SU-DHL-6 (cell line): ENCODE results near the gene PARP14.
A peak's percentile ranks its signal among the peaks of the same experiment; 100 is the strongest.

Experiments used
- H2AFZ ChIP-seq: fragments of 200-600 bp; sonication (generic); 2 replicates; pipeline ENCODE4 v1.6.1; 2014; ENCODE audit warnings: low read depth, mild to moderate bottlenecking, moderate library complexity, mixed read lengths, antibody characterized with exemption, low read length; ENCODE audit not compliant: severe bottlenecking
- H3F3A ChIP-seq: fragments of 200-600 bp; shearing (Covaris generic); 2 replicates; pipeline ENCODE4 v1.6.0; 2016; ENCODE audit warnings: antibody characterized with exemption, mild to moderate bottlenecking; ENCODE audit not compliant: insufficient read depth
- H3K27ac ChIP-seq: fragments of 200-600 bp; sonication (generic); 2 replicates; pipeline ENCODE4 v1.5.1; 2016; ENCODE audit warnings: low read depth, mild to moderate bottlenecking, low read length, moderate library complexity, mixed read lengths
- H3K27me3 ChIP-seq: fragments of 200-600 bp; sonication (generic), shearing (Covaris generic); 2 replicates; pipeline ENCODE4 v1.6.0; 2014; ENCODE audit warnings: mild to moderate bottlenecking, low read length
- H3K36me3 ChIP-seq: fragments of 200-600 bp; sonication (generic); 2 replicates; pipeline ENCODE4 v1.6.1; 2014; ENCODE audit warnings: mild to moderate bottlenecking, low read length, mixed read lengths
- H3K4me2 ChIP-seq: fragments of 300-600, 200-600 bp; shearing (Covaris generic), sonication (generic); 2 replicates; pipeline ENCODE4 v1.6.0; 2014; ENCODE audit warnings: low read length, low read depth, mild to moderate bottlenecking; ENCODE audit not compliant: poor library complexity, severe bottlenecking
- H3K4me3 ChIP-seq: fragments of 200-600 bp; sonication (generic); 2 replicates; pipeline ENCODE4 v1.5.1; 2014; ENCODE audit warnings: antibody characterized with exemption, low read length, mild to moderate bottlenecking, mixed read lengths; ENCODE audit not compliant: insufficient read depth, poor library complexity, severe bottlenecking
- H3K79me2 ChIP-seq: fragments of 200-600 bp; sonication (generic); 2 replicates; pipeline ENCODE4 v1.6.1; 2014; ENCODE audit warnings: mild to moderate bottlenecking, low read length, moderate library complexity; ENCODE audit not compliant: insufficient read depth
- H3K9ac ChIP-seq: fragments of 200-600 bp; sonication (generic); 2 replicates; pipeline ENCODE4 v1.7.0; 2014; ENCODE audit warnings: mild to moderate bottlenecking, low read length
- H3K9me2 ChIP-seq: fragments of 200-600 bp; sonication (generic); replicated peaks from 2 replicates; pipeline ENCODE4 v1.6.1; 2014; ENCODE audit warnings: low read length; ENCODE audit not compliant: insufficient read depth
- H3K9me3 ChIP-seq: fragments of 200-600 bp; sonication (generic); 2 replicates; pipeline ENCODE4 v1.6.1; 2014; ENCODE audit warnings: low read length, mixed read lengths; ENCODE audit not compliant: insufficient read depth
- H4K20me1 ChIP-seq: fragments of 200-600 bp; sonication (generic); 2 replicates; pipeline ENCODE4 v1.6.1; 2014; ENCODE audit warnings: low read depth, mild to moderate bottlenecking, antibody characterized with exemption, low read length, moderate library complexity, mixed read lengths
- EZH2phosphoT487 ChIP-seq: fragments of 200-600 bp; sonication (generic), shearing (Covaris generic); conservative IDR thresholded peaks from 2 replicates; pipeline ENCODE4 v1.6.1; 2018; ENCODE audit warnings: mild to moderate bottlenecking, antibody characterized with exemption, low read length, moderate library complexity, mixed read lengths
- TF ChIP-seq, protein P1 (sequence below): fragments of 200-600 bp; sonication (generic); IDR thresholded peaks from one replicate; pipeline ENCODE4 v1.5.1; 2017; ENCODE audit warnings: antibody characterized with exemption, mild to moderate bottlenecking, low read length, moderate library complexity; ENCODE audit not compliant: insufficient read depth, poor library complexity, severe bottlenecking

Gene PARP14

DNA sequence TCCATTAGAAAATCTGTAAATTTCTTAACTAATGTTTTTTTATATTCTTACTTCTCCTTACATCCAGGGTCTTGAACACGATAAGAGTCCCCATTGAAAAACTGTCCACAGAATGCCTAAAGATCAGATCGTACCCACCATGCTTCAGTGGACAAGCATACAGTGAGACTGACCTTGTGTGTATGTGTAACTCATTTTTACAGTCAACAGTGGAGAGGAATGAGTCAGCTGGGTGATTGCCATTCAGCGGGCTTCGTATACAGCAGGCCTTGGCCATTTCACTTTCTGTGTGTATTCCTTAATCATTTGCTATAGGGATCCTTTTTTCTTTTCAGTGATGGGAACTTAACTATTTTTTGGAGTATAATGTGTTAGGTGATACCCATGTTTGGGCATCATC, 10.6 kb downstream of the PARP14 start:
- Histone ChIP-seq H3K27me3 (no peaks in the 10 kb centered on the region), H3F3A (no peaks in the 10 kb centered on the region), H3K9me3 (no peaks in the 10 kb centered on the region), H3K79me2 (no peaks in the 10 kb centered on the region), H3K27ac (no peak overlapping the region), H3K9ac (no peak overlapping the region), H3K4me3 (no peak overlapping the region), H2AFZ (no peak overlapping the region), H3K36me3 (no peaks in the 10 kb centered on the region), H4K20me1 (no peaks in the 10 kb centered on the region), H3K4me2 (no peak overlapping the region), H3K9me2 (no peaks in the 10 kb centered on the region)
- TF ChIP-seq EZH2phosphoT487 = no peak
- TF ChIP-seq, protein P1, sequence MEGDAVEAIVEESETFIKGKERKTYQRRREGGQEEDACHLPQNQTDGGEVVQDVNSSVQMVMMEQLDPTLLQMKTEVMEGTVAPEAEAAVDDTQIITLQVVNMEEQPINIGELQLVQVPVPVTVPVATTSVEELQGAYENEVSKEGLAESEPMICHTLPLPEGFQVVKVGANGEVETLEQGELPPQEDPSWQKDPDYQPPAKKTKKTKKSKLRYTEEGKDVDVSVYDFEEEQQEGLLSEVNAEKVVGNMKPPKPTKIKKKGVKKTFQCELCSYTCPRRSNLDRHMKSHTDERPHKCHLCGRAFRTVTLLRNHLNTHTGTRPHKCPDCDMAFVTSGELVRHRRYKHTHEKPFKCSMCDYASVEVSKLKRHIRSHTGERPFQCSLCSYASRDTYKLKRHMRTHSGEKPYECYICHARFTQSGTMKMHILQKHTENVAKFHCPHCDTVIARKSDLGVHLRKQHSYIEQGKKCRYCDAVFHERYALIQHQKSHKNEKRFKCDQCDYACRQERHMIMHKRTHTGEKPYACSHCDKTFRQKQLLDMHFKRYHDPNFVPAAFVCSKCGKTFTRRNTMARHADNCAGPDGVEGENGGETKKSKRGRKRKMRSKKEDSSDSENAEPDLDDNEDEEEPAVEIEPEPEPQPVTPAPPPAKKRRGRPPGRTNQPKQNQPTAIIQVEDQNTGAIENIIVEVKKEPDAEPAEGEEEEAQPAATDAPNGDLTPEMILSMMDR = no peak

DNA sequence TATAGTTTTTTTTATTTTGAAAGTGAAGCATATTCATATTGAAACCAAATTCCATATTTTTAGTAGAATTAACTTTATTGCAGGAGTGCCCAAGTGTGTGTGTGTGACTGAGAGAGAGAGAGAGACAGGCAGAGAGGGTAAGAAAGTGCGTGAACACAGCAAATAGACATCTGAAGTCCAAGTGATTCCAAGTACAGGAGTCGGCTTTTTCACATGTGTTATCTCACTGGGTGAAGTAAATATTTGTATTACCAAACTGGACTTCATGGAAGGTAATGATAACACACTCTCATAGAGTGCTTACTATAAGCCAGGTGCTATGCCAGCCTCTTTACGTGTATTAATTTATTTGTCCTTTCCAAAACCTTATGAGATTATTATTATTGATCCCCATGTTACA, 12.0 kb downstream of the PARP14 start:
- Histone ChIP-seq H3K4me2 (no peak overlapping the region), H3K9ac (no peak overlapping the region), H3K9me3 (no peaks in the 10 kb centered on the region), H3K27ac (no peak overlapping the region), H4K20me1 (no peaks in the 10 kb centered on the region), H3K9me2 (no peaks in the 10 kb centered on the region), H3K36me3 (no peaks in the 10 kb centered on the region), H3F3A (no peaks in the 10 kb centered on the region), H2AFZ (no peak overlapping the region), H3K4me3 (no peak overlapping the region), H3K79me2 (no peaks in the 10 kb centered on the region), H3K27me3 (no peaks in the 10 kb centered on the region)
- TF ChIP-seq, protein P1 = no peak
- no peak for TF ChIP-seq EZH2phosphoT487

DNA sequence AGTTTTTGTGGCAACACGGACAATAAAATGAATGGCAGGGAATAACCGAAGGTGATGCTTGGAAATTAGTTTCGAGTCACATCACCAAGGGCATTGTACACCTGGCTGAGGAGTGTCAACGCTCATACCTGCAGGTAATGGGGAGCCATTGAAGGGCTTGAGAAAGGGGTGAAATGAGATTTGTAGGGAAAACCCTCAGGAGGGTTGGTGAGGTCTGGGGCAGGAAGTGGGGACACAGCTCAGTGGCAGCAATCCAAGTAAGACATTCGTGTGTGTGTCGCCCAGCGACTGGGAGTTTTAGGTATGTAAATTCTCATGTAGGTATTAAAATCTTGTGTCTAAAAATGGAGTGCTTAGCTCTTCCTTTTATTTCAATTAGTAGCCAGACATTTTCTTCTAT, 14.3 kb downstream of the PARP14 start:
- no peaks in the 10 kb centered on the region for H3K36me3 ChIP-seq
- H3K27me3 ChIP-seq = no peaks in the 10 kb centered on the region
- H3K4me3 ChIP-seq = no peak overlapping the region
- H3K9me3 ChIP-seq = no peaks in the 10 kb centered on the region
- no peak overlapping the region for H3K9ac ChIP-seq
- H4K20me1 ChIP-seq = no peaks in the 10 kb centered on the region
- no peaks in the 10 kb centered on the region for H3F3A ChIP-seq
- TF ChIP-seq, protein P1 = no peak
- no peak for TF ChIP-seq EZH2phosphoT487
- H2AFZ ChIP-seq = no peak overlapping the region
- H3K79me2 ChIP-seq = no peaks in the 10 kb centered on the region
- peak overlapping the region; percentile 29 for H3K4me2 ChIP-seq
- H3K9me2 ChIP-seq = no peaks in the 10 kb centered on the region
- H3K27ac ChIP-seq = no peak overlapping the region

DNA sequence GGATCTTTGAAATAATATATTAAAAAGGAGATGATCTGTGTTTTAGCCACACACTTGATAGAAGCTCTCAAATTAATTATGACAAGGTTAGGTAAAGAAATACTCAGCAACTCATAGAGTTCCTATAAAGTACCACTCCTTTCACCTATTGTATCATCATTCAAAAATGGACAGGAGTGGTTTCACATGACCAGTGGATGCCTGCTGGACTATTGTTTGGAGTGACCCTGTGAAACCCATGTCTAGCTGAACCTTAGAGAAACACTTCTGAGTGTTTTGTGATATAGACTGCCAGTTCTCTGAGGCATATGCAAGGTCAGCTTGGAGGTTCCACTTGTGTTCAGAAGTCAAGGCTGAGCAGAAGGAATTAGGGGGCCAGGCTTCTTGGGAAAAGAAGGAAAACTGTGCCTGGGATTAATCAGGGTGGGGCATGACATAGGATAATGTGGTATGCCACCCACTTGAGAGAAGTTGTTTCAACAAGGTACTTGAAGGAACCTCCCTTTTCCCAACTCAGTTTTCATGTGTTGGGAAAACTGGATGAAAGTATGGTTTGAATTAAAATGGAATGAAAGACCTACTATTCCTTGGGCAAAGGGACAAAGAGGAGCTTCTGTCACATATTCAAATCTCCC, 15.4 kb downstream of the PARP14 start:
- Histone ChIP-seq H3K36me3 (no peaks in the 10 kb centered on the region), H4K20me1 (no peaks in the 10 kb centered on the region), H3K4me2 (peak overlapping the region; percentile 29), H3K9ac (no peak overlapping the region), H3K79me2 (no peaks in the 10 kb centered on the region), H3K9me3 (no peaks in the 10 kb centered on the region), H2AFZ (no peak overlapping the region), H3F3A (no peaks in the 10 kb centered on the region), H3K27ac (no peak overlapping the region), H3K4me3 (no peak overlapping the region), H3K9me2 (no peaks in the 10 kb centered on the region), H3K27me3 (no peaks in the 10 kb centered on the region)
- no peak for TF ChIP-seq EZH2phosphoT487
- TF ChIP-seq, protein P1 = no peak
